GM12865 (cell line): Measurements from ENCODE around the gene GABRD.

ENCODE experiments used
- DNase-seq: peaks from one replicate; pipeline ENCODE4 v3.0.0; 2010; ENCODE audit warnings: low read depth
- H3K4me3 ChIP-seq: 2 replicates; pipeline ENCODE4 v1.5.1; 2011; ENCODE audit warnings: mild to moderate bottlenecking, low read depth, low read length, control low read depth
- TF ChIP-seq, protein P1 (sequence below): IDR thresholded peaks from 2 replicates; pipeline ENCODE4 v1.5.1; 2011; ENCODE audit warnings: low read length, control low read depth, low read depth, inconsistent platforms; ENCODE audit not compliant: insufficient read depth; ENCODE audit errors: missing control alignments

The GABRD gene

DNA sequence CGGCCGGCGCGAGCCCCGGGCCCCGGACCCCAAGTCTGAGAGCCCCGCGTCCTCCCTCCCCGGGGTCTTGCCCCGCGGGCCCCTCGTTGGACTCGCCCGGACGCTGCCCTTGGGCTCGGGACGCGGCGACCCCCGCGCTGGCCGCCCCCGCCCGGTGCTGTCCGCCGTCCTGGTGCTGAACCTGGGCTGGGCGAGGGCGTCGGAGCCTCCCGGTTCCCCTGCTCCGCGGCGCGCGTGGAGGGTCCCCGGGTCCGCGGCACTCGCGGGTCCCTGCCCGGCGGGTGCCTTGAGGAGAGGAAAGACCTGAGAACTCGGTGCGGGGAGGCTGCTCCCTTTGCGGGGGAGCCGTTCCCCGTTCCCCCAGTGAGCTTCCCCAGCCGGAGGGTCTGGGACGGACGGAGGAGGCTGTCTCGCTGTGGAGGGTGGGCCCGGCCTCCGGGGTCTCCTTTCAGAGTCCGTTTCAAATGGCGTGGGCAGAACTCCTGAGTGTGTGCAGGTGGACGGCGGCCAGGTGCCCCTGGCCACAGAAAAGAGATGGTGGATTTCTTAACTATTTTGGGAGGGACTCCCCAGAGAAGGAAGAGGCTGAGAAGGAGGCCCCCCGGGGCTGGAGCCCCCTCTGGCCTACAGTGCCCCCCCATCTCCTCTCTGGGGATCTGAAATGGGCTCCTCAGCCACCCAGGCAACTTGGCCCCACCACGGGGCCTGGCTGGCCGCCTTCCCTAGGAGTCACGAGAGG, 595 bp downstream of the GABRD start:
- TF ChIP-seq, protein P1, sequence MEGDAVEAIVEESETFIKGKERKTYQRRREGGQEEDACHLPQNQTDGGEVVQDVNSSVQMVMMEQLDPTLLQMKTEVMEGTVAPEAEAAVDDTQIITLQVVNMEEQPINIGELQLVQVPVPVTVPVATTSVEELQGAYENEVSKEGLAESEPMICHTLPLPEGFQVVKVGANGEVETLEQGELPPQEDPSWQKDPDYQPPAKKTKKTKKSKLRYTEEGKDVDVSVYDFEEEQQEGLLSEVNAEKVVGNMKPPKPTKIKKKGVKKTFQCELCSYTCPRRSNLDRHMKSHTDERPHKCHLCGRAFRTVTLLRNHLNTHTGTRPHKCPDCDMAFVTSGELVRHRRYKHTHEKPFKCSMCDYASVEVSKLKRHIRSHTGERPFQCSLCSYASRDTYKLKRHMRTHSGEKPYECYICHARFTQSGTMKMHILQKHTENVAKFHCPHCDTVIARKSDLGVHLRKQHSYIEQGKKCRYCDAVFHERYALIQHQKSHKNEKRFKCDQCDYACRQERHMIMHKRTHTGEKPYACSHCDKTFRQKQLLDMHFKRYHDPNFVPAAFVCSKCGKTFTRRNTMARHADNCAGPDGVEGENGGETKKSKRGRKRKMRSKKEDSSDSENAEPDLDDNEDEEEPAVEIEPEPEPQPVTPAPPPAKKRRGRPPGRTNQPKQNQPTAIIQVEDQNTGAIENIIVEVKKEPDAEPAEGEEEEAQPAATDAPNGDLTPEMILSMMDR = no peak
- no peak overlapping the region for H3K4me3 ChIP-seq
- DNase-seq = no peak

DNA sequence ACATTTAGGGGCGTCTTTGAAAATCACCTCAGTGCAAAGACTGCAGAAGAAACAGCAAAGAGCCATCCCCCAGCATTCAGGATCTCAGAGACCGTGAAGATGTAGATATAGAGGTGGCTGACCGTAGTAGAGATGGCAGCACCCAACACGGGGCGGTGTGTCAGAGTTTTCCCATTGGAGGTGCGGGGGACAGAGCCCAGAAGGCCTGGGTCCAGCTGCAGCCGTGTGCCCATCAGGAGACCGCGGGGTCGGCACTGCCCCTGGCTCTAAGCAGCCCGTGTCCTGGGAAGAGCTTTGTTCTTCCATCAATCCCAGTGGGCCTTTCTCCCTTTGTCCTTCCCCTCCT, 1.1 kb downstream of the GABRD start:
- no peak for DNase-seq
- TF ChIP-seq, protein P1 = no peak
- no peak overlapping the region for H3K4me3 ChIP-seq

GRCh38 chr1:2021550-2021949, 2.4 kb downstream of the GABRD start:
- DNase-seq = no peak
- TF ChIP-seq, protein P1 = no peak
- H3K4me3 ChIP-seq = no peak overlapping the region

GRCh38 chr1:2022063-2022770, 3.1 kb downstream of the GABRD start:
- no peak overlapping the region for H3K4me3 ChIP-seq
- no peak for DNase-seq
- TF ChIP-seq, protein P1 = no peak

DNA sequence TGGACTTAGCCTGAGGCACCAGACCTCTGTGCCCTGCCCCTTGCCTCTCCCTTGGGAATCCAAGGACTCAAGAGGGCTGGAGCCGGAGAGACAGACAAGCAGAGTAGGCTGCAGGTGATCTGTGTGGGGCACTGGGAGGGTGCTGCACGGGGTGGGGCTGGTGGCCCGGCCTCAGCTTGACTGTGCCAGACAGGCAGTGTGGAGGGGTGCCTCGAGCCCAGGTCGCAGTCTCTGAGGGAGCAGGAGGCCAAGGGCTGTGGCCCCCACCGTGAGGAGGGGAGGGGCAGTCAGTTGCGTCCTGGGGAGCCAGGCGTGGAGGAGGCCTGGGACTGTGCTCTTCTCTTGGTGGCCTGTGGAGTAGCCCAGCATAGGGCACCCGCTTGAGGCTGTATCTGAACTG, 4.0 kb downstream of the GABRD start:
- no peak overlapping the region for H3K4me3 ChIP-seq
- no peak for DNase-seq
- TF ChIP-seq, protein P1 = no peak

- no peak overlapping the region for H3K4me3 ChIP-seq
- TF ChIP-seq, protein P1 = no peak
- no peak for DNase-seq
Observed at GRCh38 chr1:2024451-2024850, 5.3 kb downstream of the GABRD start.

DNA sequence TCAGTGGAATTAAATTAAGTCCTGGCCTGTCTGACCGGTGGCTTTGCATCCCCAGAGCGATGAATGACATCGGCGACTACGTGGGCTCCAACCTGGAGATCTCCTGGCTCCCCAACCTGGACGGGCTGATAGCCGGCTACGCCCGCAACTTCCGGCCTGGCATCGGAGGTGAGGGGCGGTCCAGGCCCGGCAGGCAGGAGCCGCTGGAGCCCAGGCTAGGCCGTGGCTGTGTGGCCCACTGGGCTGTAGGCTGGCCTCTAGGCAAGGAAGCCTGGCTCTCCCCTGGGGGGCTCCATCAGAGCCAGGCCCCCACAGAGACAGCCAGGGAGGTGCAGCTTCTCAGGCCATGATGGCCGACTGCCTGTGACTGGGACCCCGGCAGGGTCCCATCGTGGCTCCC, 5.7 kb downstream of the GABRD start:
- TF ChIP-seq, protein P1 = no peak
- DNase-seq = no peak
- H3K4me3 ChIP-seq = no peak overlapping the region
